HG03135 (cell line): ENCODE measurements around the gene MEN1.
A peak's percentile ranks its signal among the peaks of the same experiment; 100 is the strongest.

Source experiments
- ATAC-seq: cut with Tn5 transposase; IDR thresholded peaks from one replicate; pipeline ENCODE4 v1.9.1; 2021; ENCODE audit warnings: mild to moderate bottlenecking, moderate library complexity; ENCODE audit not compliant: unreplicated experiment

The MEN1 gene

DNA sequence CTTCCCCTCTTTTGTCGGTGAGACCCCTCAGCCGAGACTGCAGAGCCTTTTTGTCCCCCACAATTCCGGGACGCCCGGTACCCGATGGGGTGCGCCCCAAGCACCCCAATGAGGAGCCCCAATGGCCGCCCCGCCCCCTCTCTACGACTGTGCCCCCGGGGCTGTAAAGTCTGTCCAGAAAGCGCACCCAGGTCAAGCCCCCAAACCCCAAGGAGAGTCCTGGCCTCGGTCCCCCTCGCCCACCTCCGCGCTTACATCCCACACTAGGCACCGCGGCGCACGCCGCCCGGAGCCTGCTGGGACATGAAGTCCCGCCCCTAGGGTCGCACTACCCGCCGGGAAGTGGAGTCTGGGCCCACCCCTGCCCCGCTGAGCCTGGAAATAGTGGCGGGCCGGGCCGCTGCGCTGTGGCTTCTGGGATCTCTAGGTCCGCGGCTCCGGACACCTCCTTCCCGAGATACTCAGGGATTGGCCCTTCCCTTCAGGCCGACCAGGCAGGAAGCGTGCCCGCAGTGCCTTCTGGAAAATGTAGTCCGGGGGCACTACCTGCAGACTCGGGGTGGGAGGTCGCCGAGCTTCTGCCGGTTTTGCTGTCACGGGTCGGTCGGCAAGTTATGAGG lies at the start of gene MEN1:
MEN1 (minus strand) TSS at position 281 of the 620 bp plus-strand sequence. CDS start 442 bp downstream, outside the sequence.
- ATAC-seq = peak; percentile 62

- ATAC-seq = peak; percentile 71
Observed at GRCh38 chr11:64859542-64860414, 49.4 kb upstream of the MEN1 start.

DNA sequence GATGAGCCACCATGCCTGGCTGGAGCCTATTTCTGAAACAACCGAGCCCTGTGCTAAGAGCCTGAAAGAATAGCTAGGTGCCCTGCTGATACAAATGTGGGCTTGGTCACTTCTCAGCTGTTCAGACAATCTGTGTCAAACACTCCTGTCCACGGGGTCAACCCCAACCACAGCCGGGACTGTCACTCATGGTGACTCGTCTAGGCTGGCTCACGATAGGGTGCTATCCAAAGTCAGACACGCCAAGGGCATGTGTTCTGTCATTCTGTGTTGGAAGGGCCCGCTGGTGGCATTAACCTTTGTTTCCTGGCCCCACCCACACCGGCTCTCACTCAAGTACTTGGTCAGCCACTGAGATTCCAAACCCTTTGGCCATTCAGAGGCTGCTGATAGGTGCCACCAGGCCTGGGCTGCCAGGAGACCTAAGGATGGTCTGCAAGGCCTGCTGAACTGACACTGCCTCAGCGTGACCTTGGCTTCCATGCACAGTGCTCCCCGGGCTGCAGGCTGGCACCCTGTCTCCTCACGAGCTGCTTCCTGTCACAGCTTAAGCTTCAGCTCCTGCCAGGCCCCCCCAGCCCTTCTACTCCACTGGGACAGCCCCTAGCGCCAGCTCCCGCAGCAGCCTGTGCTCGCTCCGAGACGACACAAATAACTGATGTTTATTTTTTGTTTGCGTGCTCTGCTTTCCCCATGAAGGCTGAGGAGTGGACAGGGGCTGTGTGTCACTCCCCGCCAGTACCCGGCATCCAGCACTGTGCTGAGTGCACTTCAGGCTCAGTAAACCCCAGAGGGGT lies 48.3 kb upstream of the MEN1 start:
- no peak for ATAC-seq

GRCh38 chr11:64857485-64857884 lies 47.1 kb upstream of the MEN1 start:
- no peak for ATAC-seq

DNA sequence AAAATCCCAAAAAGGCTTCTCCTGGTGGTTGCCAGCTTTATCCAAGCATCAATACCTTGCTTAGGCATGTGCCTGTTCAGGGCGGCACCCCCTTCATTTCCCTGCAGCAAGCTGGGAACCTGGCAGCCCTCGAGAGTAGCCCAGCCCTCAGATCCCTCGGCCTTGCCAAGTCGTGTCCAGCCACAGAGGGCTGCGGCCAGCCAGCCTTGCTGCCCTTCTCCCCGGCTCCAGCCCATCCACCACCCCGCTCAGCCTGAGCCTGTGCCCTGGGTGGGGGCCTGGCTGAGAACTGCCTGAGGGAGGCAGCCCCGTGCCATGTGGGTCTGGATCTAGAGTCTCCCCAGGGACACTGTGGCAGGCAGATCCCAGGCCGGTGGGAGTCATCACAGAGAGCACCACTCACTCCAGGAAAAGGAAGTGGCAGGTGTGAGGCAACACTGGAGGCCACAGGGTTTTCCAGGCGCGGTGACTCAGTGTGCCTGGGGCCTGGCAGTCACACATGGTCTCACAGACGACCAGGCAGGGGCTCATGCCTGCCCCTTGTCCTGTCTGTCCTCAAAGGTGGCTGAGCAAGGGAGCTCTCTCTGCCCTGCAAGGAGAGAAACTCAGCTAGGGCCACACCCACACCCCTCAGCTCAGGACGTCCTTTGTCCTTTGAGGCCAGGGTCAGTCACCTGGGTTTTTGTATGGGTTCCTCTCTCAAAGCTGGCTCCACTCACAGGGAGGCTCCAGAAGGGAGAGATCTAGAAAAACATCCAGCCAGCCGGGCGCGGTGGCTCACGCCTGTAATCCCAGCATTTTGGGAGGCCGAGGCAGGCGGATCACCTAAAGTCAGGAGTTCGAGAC lies 46.3 kb upstream of the MEN1 start:
- no peak for ATAC-seq

DNA sequence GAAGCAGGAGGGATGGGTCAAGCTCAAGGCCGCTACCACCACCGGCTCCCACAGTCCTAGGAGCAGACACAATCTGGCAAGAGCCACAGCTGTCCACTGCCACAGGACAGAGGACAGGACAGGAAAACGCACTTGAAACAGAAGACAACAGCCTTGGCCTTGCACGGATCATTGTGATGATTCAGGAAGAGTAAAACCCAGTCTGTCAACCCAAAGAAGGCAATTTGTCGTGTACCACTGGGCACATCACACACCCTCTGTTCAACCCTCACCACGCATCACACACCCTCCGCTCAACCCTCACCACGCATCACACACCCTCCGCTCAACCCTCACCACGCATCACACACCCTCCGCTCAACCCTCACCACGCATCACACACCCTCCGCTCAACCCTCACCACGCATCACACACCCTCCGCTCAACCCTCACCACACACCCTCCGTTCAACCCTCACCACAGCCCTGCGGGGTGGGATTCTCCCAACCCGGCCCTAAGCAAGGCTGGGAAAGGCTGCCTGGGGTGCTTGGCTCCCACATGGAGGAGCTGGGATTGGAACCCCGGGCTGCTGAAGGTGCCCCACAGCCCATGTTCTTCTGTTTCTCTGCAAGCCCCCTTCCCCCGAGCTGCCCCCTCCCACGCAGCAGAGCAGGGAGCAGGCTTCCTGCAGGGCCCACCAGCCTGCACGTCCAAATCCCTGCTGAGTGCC lies 45.4 kb upstream of the MEN1 start:
- no peak for ATAC-seq

DNA sequence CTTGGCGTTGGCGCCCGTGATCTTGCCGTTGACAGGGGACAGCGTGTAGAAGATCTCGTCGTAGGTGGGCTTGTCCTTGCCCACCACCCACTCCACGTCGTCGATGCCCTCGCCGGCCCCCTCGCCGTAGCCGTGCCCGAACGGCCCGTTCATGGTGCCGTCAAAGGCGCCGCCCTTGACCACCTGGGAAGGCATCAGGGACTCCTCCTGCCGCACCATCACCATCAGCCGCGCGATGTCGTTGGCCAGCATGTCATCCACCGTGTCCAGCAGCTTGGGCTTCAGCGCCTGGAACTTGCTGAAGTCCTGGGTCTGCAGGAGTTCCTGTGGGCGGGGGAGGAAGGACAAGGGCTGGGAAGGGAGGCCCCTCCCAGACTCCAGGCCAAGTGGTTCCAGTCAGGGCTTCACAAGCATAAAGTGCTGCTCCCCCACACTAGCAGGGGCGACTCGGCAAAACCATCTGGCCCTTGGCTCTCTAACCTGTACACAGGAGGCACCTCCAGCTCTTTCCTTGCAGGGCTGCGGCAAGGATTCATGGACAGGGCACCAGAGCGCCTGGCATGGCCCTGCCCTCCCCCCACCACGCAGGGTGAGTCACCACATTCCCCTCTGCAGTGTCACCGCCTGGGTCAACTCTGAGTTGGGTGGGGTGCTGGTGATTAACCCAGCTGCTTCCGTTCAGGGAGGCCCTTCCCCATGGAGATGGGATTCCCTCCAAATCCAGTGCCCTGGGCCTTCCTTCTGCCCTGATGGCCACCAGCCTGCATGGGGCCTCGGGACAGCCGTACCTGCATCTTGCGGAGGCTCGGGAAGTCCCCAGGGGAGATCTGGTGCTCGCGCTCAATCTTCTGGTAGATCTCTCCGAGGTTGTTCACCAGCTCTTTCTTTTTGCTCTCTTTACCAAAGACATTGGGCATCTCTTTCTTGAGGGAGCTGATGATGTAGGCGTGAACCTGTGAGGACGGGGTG lies 44.5 kb upstream of the MEN1 start:
- no peak for ATAC-seq

GRCh38 chr11:64854157-64854533 lies 43.8 kb upstream of the MEN1 start:
- no peak for ATAC-seq

- ATAC-seq = no peak
Observed at GRCh38 chr11:64853709-64854108, 43.4 kb upstream of the MEN1 start.

DNA sequence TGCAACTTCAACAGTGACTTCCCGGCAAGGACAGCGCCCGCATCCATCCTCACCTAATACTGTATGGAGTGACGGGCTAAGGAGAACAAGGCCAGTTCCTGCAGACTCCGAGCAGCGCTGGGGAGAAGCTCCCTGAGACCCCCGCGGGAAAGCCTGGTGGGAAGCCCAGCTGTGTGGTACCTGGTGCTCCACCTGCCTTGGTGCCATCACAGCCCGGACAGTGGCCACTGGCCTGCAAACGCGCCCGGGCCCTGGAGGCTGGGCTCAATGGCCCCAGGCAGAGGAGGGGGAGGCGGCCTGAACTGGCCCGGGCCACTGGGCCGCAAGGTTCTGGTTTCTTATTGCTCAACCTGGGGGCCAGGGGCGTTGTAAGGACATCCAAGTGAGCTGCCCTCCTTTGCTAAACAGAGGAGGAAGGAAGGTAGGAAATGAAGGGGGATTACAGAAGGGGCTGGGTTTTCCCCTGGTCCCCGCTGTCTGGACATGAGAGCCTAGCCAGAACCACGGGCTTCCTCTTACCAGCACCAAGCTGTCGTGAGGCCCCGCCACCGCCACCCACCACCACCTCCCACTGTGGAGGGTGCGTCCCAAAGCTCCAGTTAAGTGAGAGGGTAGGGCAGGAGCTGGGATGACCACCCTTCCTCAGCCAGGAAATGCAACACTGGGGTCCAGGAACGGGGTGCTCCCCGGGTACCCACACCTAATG lies 42.6 kb upstream of the MEN1 start:
- no peak for ATAC-seq

- ATAC-seq = peak; percentile 10
Observed at GRCh38 chr11:64851831-64852351, 41.5 kb upstream of the MEN1 start.

DNA sequence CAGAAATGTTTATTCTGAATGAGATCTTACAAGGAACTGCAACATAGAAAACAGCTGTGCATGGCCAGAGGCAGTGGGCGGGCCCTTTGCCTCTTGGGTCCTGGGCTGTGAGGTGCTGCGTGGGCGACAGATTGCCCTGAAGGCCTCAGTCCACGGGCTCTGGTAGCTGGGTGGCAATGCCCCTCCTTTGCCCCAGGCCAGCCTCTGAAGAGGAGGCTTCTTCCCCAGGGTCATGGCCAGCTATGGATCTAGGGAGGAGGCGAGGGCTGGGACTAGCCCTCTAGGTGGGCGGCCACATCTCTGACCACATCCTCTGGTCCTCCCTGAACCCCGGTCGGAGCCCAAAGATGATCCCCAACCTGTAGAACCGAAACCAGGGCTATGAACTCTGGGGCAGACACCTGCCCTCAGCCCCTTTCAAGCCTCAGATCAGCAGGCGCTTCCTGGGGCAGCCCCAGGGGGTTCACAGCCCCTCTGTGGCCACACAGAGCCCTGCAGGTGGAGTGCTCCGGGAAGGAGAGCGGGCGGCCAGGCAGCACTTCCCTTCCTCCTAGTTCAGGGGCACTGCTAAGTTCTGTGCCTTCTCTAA lies 40.7 kb upstream of the MEN1 start:
- ATAC-seq = peak; percentile 53

DNA sequence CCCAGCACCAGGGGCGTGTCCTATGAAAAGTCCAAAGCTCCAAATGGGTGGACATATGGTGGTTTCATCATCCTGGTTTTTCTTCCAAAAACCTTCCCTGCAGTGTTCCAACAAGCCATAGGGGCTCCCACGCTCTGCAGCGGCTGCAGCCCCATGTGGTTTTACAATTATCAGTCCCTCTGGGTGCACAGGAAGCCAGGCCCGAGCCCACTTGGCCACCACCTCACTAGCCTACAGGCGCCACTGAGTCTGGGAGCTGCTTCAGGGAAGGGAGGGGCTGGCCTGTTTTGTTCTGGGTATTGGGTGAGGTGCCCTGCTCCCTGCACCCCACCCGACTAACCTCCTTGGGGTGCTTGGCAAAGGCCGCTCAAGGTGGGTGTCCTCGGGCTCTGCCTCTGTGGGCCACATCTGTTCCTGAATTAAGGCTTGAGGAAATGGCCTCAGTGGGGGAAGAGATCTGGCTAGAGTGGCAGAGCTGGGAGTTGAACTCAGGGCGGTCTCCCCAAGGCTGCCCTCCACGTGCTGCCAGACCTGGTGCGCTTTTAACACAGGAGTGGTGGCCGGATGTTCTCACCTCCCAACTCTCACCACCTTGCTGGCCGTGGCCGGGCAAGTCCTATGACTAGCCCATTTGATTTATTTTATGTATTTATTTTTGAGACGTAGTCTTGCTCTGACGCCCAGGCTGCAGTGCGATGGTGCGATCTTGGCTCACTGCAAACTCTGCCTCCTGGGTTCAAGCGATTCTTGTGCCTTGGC lies 39.4 kb upstream of the MEN1 start:
- no peak for ATAC-seq

- ATAC-seq = no peak
Observed at GRCh38 chr11:64848826-64849597, 38.7 kb upstream of the MEN1 start.

- no peak for ATAC-seq
Observed at GRCh38 chr11:64848214-64848825, 38.0 kb upstream of the MEN1 start.
